Stimulated activated effector memory CD8-positive, alpha-beta T cell treated with anti-CD3 and anti-CD28 coated beads, Interleukin-12 subunit alpha, Interleukin-12 subunit beta, amount 100 ng/mL, for 72 hours (primary cell): Measurements from ENCODE around the gene STK38.
"Not testable (repeated sequence)": the region's sequence is repeated elsewhere in the genome, so short reads cannot be mapped to it uniquely, and the experiment has no call there.

Experiments used
- ATAC-seq: fragments of 150-1000 bp; cut with Tn5 transposase; 2 replicates; pipeline ENCODE4 v1.10.0; 2021
- DNase-seq, 2 donors: peaks; one replicate each; pipeline ENCODE4 v3.0.0; 2021 to 2022; ENCODE audit warnings: low spot score in 2 of 2
- H3K27ac Mint-ChIP-seq: one replicate; pipeline ENCODE4 v1.8.0; 2022; ENCODE audit warnings: mild to moderate bottlenecking, mixed read lengths
- H3K36me3 Mint-ChIP-seq: one replicate; pipeline ENCODE4 v1.8.0; 2022; ENCODE audit warnings: mild to moderate bottlenecking, mixed read lengths
- H3K4me1 Mint-ChIP-seq: one replicate; pipeline ENCODE4 v1.8.0; 2022; ENCODE audit warnings: mixed read lengths
- H3K4me3 Mint-ChIP-seq: one replicate; pipeline ENCODE4 v1.8.0; 2022; ENCODE audit warnings: mild to moderate bottlenecking, mixed read lengths
- H3K9me3 Mint-ChIP-seq: one replicate; pipeline ENCODE4 v1.8.0; 2022; ENCODE audit warnings: mixed read lengths

Gene STK38

GRCh38 chr6:36574679-36575078, 27.4 kb upstream of the STK38 start:
- H3K27ac Mint-ChIP-seq: no peak overlapping the region
- no peaks in the 10 kb centered on the region for H3K4me1 Mint-ChIP-seq
- H3K9me3 Mint-ChIP-seq: no peaks in the 10 kb centered on the region
- no peak for ATAC-seq
- no peaks in the 10 kb centered on the region for H3K36me3 Mint-ChIP-seq
- no peak overlapping the region for H3K4me3 Mint-ChIP-seq
- no peak for DNase-seq

GRCh38 chr6:36572353-36573311, 25.4 kb upstream of the STK38 start:
- H3K4me3 Mint-ChIP-seq, H3K9me3 Mint-ChIP-seq, H3K4me1 Mint-ChIP-seq, ATAC-seq, DNase-seq, H3K36me3 Mint-ChIP-seq, H3K27ac Mint-ChIP-seq: not testable (repeated sequence)

GRCh38 chr6:36571122-36572043, 24.1 kb upstream of the STK38 start:
- no peak for ATAC-seq
- Mint-ChIP-seq H3K27ac (no peak overlapping the region), H3K9me3 (no peaks in the 10 kb centered on the region), H3K36me3 (no peaks in the 10 kb centered on the region), H3K4me1 (no peaks in the 10 kb centered on the region), H3K4me3 (no peak overlapping the region)
- no peak for DNase-seq

- Mint-ChIP-seq H3K4me3 (no peak overlapping the region), H3K4me1 (no peaks in the 10 kb centered on the region), H3K36me3 (no peaks in the 10 kb centered on the region), H3K27ac (no peak overlapping the region), H3K9me3 (no peaks in the 10 kb centered on the region)
- DNase-seq (no peak), ATAC-seq (peak; percentile 63)
Measured at GRCh38 chr6:36570264-36570663, 23.0 kb upstream of the STK38 start.

- H3K27ac Mint-ChIP-seq: no peak overlapping the region
- no peaks in the 10 kb centered on the region for H3K36me3 Mint-ChIP-seq
- no peak overlapping the region for H3K4me3 Mint-ChIP-seq
- ATAC-seq (no peak), DNase-seq (no peak)
- no peaks in the 10 kb centered on the region for H3K4me1 Mint-ChIP-seq
- no peaks in the 10 kb centered on the region for H3K9me3 Mint-ChIP-seq
Measured at GRCh38 chr6:36566418-36566905, 19.2 kb upstream of the STK38 start.

- Mint-ChIP-seq H3K4me3 (no peak overlapping the region), H3K36me3 (no peaks in the 10 kb centered on the region), H3K27ac (no peak overlapping the region), H3K9me3 (no peaks in the 10 kb centered on the region), H3K4me1 (no peaks in the 10 kb centered on the region)
- ATAC-seq (no peak), DNase-seq (no peak)
Measured at GRCh38 chr6:36563928-36564284, 16.6 kb upstream of the STK38 start.

- H3K27ac Mint-ChIP-seq: no peak overlapping the region
Measured at GRCh38 chr6:36563237-36563927, 16.1 kb upstream of the STK38 start.

GRCh38 chr6:36560822-36561221, 13.5 kb upstream of the STK38 start:
- H3K36me3 Mint-ChIP-seq: no peaks in the 10 kb centered on the region
- no peaks in the 10 kb centered on the region for H3K9me3 Mint-ChIP-seq
- H3K4me3 Mint-ChIP-seq: no peak overlapping the region
- H3K4me1 Mint-ChIP-seq: no peaks in the 10 kb centered on the region
- H3K27ac Mint-ChIP-seq: peak overlapping the region; percentile 24
- ATAC-seq (no peak), DNase-seq (no peak)

More at GRCh38 chr6:36563237-36563927, 16.1 kb upstream of the STK38 start:
- H3K4me3 Mint-ChIP-seq: no peak overlapping the region
- H3K9me3 Mint-ChIP-seq: no peaks in the 10 kb centered on the region
- H3K36me3 Mint-ChIP-seq: no peaks in the 10 kb centered on the region
- DNase-seq (no peak), ATAC-seq (no peak)
- H3K4me1 Mint-ChIP-seq: no peaks in the 10 kb centered on the region

GRCh38 chr6:36559011-36559793, 11.9 kb upstream of the STK38 start:
- ATAC-seq (no peak), DNase-seq (no peak)
- Mint-ChIP-seq H3K9me3 (no peaks in the 10 kb centered on the region), H3K4me3 (no peak overlapping the region), H3K4me1 (no peaks in the 10 kb centered on the region), H3K36me3 (no peaks in the 10 kb centered on the region), H3K27ac (no peak overlapping the region)

- DNase-seq (no peak), ATAC-seq (no peak)
- no peak overlapping the region for H3K27ac Mint-ChIP-seq
- no peak overlapping the region for H3K4me3 Mint-ChIP-seq
- no peaks in the 10 kb centered on the region for H3K4me1 Mint-ChIP-seq
- H3K9me3 Mint-ChIP-seq: no peaks in the 10 kb centered on the region
- H3K36me3 Mint-ChIP-seq: no peaks in the 10 kb centered on the region
Measured at GRCh38 chr6:36556281-36556680, 9.0 kb upstream of the STK38 start.

- ATAC-seq (no peak), DNase-seq (no peak)
- no peaks in the 10 kb centered on the region for H3K4me1 Mint-ChIP-seq
- no peaks in the 10 kb centered on the region for H3K9me3 Mint-ChIP-seq
- no peak overlapping the region for H3K27ac Mint-ChIP-seq
- H3K36me3 Mint-ChIP-seq: no peaks in the 10 kb centered on the region
- no peak overlapping the region for H3K4me3 Mint-ChIP-seq
Measured at GRCh38 chr6:36555750-36556252, 8.5 kb upstream of the STK38 start.

GRCh38 chr6:36550473-36551000, 3.3 kb upstream of the STK38 start:
- ATAC-seq: no peak
- Mint-ChIP-seq H3K27ac (no peak overlapping the region), H3K36me3 (peaks cover 14% of the 10 kb centered on the region), H3K9me3 (no peaks in the 10 kb centered on the region), H3K4me1 (peaks cover 10% of the 10 kb centered on the region), H3K4me3 (no peak overlapping the region)
- DNase-seq: no peak

GRCh38 chr6:36548401-36548743, 1.1 kb upstream of the STK38 start:
- peak overlapping the region; percentile 97 for H3K27ac Mint-ChIP-seq
- H3K36me3 Mint-ChIP-seq: peaks cover 14% of the 10 kb centered on the region
- peaks cover 21% of the 10 kb centered on the region for H3K4me1 Mint-ChIP-seq
- H3K4me3 Mint-ChIP-seq: peak overlapping the region; percentile 97
- ATAC-seq: no peak
- H3K9me3 Mint-ChIP-seq: no peaks in the 10 kb centered on the region
- no peak for DNase-seq
